Body of pancreas (tissue), 4 donors: ENCODE data around the gene CAPN14. TPM values are rescaled to one million over a fixed set of nuclear protein-coding genes. Genes with fewer than 3 reads are reported as not detected.

Experiments used
- ATAC-seq: fragments of 150-250 bp; one replicate; pipeline ENCODE4 v1.9.1; 2016
- DNase-seq, 4 donors: peaks; one replicate each; pipeline ENCODE4 v3.0.0-alpha.2; 2019
- H3K27ac ChIP-seq, 4 donors: fragments of 200-600 bp; sonication (generic); 1 replicate in 3 of 4; 2 replicates in 1 of 4; pipeline versions ENCODE4 v1.5.1 to v1.6.1; 2016 to 2019; ENCODE audit warnings: mild to moderate bottlenecking in 1 of 4, mixed read lengths in 1 of 4, moderate library complexity in 1 of 4
- H3K27me3 ChIP-seq, 2 donors: fragments of 200-600 bp; sonication (generic); one replicate each; pipeline ENCODE4 v1.6.0; 2016; ENCODE audit warnings: mild to moderate bottlenecking in 1 of 2
- H3K36me3 ChIP-seq, 2 donors: fragments of 200-600 bp; sonication (generic); replicated peaks in 1 of 2; 2 replicates each; pipeline ENCODE4 v1.5.1; 2016; ENCODE audit warnings: low read depth in 2 of 2; ENCODE audit not compliant: insufficient read depth in 1 of 2
- H3K4me1 ChIP-seq: fragments of 200-600 bp; sonication (generic); one replicate; pipeline ENCODE4 v1.6.0; 2016
- H3K4me3 ChIP-seq, 2 donors: fragments of 200-600 bp; sonication (generic); 1 replicate in 1 of 2; 2 replicates in 1 of 2; pipeline ENCODE4 v1.5.1; 2016 to 2019
- H3K9me3 ChIP-seq, 3 donors: fragments of 200-600 bp; sonication (generic); 1 replicate in 2 of 3; 2 replicates in 1 of 3; pipeline ENCODE4 v1.5.1; 2016
- POLR2A ChIP-seq, 3 donors: fragments of 450-650 bp; IDR thresholded peaks; one replicate each; pipeline ENCODE4 v1.6.1; 2016; ENCODE audit warnings: antibody characterized with exemption in 3 of 3, mild to moderate bottlenecking in 2 of 3
- WGBS, 2 donors: methylation state at CpG; one replicate each; pipeline ENCODE4 v1.1.5; 2017; 5-methylcytosine and 5-hydroxymethylcytosine counted together
- intact Hi-C: fragments of 100-400 bp; cut with DNase I; formaldehyde crosslinking; loops from one replicate; pipeline ENCODE4 v1.15.1; 2023
- total RNA-seq, 2 donors: library from RNA; depleted of rRNA; stranded (reverse); fragments of >200 nt; gene quantifications; one replicate each; pipeline ENCODE4 v1.1.0, GENCODE V29; 2016
- TF ChIP-seq, protein P1 (sequence below), 7 experiments: fragments of 450-650 bp in 4 of 7; fragments of 200-600 bp in 3 of 7; sonication (generic) in 3 of 7; IDR thresholded peaks; one replicate each; pipeline ENCODE4 v1.5.1; 2016 to 2019; ENCODE audit warnings: antibody characterized with exemption in 7 of 7

CAPN14 gene
- total RNA-seq, 2 donors from 2014 or later: not detected

DNA sequence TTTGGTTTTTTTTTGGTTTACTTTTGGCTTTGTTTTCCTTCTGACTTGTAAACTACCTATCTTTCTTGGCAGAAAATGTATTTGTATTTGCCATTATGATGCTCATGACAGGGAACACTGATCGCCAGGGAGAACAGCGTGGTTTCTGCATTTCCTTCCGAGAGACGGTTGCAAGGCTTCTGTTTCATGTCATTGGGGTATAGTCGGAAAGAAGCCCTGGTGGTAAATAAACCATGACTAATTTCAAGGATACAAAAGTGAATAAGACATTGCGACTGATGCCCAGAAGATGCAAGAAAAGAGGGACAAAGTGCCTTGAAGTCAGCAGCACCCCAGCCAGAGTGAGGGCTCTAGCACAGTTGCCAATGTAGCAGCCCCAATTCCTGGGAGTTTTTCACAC, 4.2 kb upstream of the CAPN14 start:
- WGBS, 2 donors: 46 to 53% methylated on average over 6 of the region's 6 CpGs
- H3K4me1 ChIP-seq: no peaks in the 10 kb centered on the region
- TF ChIP-seq POLR2A (IDR thresholded peaks at IDR 0.05): no peak
- TF ChIP-seq, protein P1, sequence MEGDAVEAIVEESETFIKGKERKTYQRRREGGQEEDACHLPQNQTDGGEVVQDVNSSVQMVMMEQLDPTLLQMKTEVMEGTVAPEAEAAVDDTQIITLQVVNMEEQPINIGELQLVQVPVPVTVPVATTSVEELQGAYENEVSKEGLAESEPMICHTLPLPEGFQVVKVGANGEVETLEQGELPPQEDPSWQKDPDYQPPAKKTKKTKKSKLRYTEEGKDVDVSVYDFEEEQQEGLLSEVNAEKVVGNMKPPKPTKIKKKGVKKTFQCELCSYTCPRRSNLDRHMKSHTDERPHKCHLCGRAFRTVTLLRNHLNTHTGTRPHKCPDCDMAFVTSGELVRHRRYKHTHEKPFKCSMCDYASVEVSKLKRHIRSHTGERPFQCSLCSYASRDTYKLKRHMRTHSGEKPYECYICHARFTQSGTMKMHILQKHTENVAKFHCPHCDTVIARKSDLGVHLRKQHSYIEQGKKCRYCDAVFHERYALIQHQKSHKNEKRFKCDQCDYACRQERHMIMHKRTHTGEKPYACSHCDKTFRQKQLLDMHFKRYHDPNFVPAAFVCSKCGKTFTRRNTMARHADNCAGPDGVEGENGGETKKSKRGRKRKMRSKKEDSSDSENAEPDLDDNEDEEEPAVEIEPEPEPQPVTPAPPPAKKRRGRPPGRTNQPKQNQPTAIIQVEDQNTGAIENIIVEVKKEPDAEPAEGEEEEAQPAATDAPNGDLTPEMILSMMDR (IDR thresholded peaks at IDR 0.05): no peak
- H3K27me3 ChIP-seq: no peaks in the 10 kb centered on the region
- H3K27ac ChIP-seq: no peak overlapping the region
- ATAC-seq: no peak
- H3K9me3 ChIP-seq: no peaks in the 10 kb centered on the region
- H3K4me3 ChIP-seq: no peak overlapping the region
- intact Hi-C loops: no loop called here
- H3K36me3 ChIP-seq: no peaks in the 10 kb centered on the region
- no peak for DNase-seq

DNA sequence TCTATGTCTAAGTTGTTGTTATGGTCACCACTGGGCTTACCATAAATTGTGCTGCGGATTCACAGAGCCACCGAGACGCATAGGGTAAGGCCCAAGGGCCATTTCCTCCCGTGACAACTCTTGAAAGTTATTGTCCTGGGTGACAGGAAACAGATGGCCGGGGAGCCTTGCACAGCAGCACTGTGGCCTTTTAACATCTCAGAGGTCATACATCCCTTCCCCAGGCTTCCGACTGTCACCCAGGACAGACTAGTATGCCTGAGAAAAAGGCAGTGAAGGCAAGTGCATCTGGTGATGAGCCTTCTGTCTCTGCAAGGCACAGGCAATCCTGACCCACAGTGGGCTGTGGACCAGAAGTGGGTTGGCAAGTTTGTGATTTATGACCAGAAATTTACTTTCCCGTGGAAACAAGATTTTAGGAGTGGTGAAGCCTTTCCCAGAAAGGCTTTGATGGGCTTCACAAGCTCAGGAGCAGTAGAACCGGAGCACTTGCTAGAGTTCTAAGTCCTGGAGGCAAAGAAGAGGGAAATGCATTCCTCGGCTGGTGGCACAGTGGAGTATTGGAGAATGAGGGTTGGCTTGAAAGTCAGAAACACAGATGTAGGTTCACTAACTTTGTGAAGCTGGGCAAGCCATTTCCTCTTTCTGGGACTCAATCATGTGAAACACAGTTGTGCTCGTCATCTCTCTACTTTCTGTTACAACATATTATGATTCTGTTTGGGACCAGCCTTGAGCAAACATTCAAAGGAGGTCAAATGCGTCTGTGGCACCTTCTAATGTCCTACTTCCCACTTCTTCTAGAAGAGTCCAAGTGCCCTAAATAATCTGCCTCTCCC, 2.0 kb upstream of the CAPN14 start:
- H3K4me3 ChIP-seq: no peak overlapping the region
- no peaks in the 10 kb centered on the region for H3K27me3 ChIP-seq
- no peaks in the 10 kb centered on the region for H3K36me3 ChIP-seq
- H3K4me1 ChIP-seq: no peaks in the 10 kb centered on the region
- intact Hi-C loops: no loop called here
- no peak for ATAC-seq
- H3K27ac ChIP-seq: no peak overlapping the region
- H3K9me3 ChIP-seq: no peaks in the 10 kb centered on the region
- TF ChIP-seq POLR2A (IDR thresholded peaks at IDR 0.05): no peak
- TF ChIP-seq, protein P1 (IDR thresholded peaks at IDR 0.05): no peak
- peak in 1 of 4 donors; percentile 23 for DNase-seq
- 50 to 61% methylated on average over 11 of the region's 11 CpGs for WGBS, 2 donors

- intact Hi-C loops: no loop called here
- no peak for ATAC-seq
- WGBS, 2 donors: 43 to 72% methylated on average over 5 of the region's 5 CpGs
Observed at GRCh38 chr2:31216734-31217133, 581 bp downstream of the CAPN14 start.

DNA sequence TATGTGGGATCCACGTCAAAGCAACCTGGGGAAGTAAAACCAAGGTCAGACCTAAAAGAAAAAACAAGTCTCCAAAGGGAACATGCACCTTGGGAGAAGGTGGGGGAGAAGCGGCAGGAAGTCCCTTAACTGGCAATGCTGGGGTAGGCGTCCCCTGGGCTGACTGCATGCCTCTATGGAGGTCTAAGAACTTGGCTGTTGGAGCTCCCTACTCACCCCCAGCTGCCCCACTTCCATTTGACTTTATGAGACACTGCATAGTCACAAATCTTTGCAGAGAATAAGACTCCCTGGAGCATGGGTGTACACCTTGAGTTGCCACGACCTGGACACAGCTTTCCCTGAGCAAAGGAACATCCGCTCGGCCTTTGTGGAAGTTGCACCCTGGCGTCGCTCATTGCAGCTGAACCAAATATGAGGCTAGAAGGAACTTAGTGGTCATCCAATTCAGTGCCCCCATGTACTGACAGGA, 2.8 kb downstream of the CAPN14 start:
- TF ChIP-seq, protein P1 (IDR thresholded peaks at IDR 0.05): no peak
- no peak for TF ChIP-seq POLR2A (IDR thresholded peaks at IDR 0.05)
- no peaks in the 10 kb centered on the region for H3K36me3 ChIP-seq
- no peak overlapping the region for H3K4me3 ChIP-seq
- DNase-seq (no peak), ATAC-seq (no peak)
- no peaks in the 10 kb centered on the region for H3K4me1 ChIP-seq
- no peak overlapping the region for H3K27ac ChIP-seq
- intact Hi-C loops: no loop called here
- no peaks in the 10 kb centered on the region for H3K9me3 ChIP-seq
- no peaks in the 10 kb centered on the region for H3K27me3 ChIP-seq
- WGBS, 2 donors: 77 to 83% methylated on average over 7 to 8 of the region's 8 CpGs

More at GRCh38 chr2:31216734-31217133, 581 bp downstream of the CAPN14 start:
- no peaks in the 10 kb centered on the region for H3K36me3 ChIP-seq
- DNase-seq: no peak
- no peak overlapping the region for H3K27ac ChIP-seq
- H3K4me1 ChIP-seq: no peaks in the 10 kb centered on the region
- no peaks in the 10 kb centered on the region for H3K27me3 ChIP-seq
- TF ChIP-seq, protein P1 (IDR thresholded peaks at IDR 0.05): no peak
- TF ChIP-seq POLR2A (IDR thresholded peaks at IDR 0.05): no peak
- no peak overlapping the region for H3K4me3 ChIP-seq
- H3K9me3 ChIP-seq: no peaks in the 10 kb centered on the region
